GM15510 (cell line): ENCODE results near the gene BOLA2B.
A peak's percentile ranks its signal among the peaks of the same experiment; 100 is the strongest.
"Not testable (repeated sequence)": the region's sequence is repeated elsewhere in the genome, so short reads cannot be mapped to it uniquely, and the experiment has no call there.

Experiments
- POLR2A ChIP-seq: IDR thresholded peaks from 3 replicates; pipeline ENCODE4 v1.6.1; 2011; ENCODE audit warnings: borderline replicate concordance; ENCODE audit not compliant: insufficient read length; ENCODE audit errors: extremely low read depth

The BOLA2B gene

DNA sequence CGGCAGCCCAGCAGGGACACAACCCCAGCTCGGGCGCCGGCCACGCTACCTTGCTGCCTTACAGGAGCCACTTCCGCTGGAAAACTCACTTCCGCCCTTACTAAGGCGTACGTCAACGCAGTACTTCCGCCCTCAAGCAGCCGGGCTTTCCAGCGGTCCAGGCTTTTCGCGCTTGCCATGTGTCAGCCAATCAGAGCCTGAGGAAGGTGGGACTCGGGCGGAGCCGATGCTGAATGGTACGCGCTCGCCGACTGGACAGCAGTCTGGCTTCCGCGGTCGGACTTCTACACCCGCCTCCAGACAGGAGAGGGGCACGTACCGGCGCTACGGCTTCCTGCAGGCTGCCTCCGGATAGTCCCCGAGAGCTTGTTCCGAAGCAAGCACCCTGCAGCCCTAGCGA is at the start of gene BOLA2B, which contains the start of gene SLX1A:
TSS of gene BOLA2B (minus strand) at position 52 of the 400 bp plus-strand sequence. CDS start 71 bp downstream, outside the sequence.
TSS of gene SLX1A (plus strand) at position 261 of the 400 bp plus-strand sequence. CDS start 210 bp downstream, outside the sequence.
- TF ChIP-seq POLR2A = not testable (repeated sequence)

DNA sequence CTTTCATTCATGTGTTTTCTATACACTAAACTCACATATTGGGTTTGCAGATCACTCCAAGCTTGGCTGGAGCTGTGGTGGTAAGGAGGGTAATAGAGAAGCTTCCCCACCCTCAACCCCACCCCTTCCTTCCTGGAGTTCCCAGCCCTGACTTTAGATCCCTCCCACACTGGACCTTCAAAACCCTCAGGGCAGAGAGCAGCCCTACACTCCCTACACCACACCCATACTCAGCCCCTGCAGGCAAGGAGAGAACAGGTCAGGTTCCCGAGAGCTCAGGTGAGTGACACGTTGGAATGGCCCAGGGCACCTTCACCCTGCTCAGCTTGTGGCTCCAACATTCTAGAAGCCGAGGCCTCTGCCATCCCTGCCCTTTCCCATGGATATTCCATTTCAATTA is 5.6 kb upstream of the BOLA2B start, which contains the start of gene SULT1A3:
TSS of gene SULT1A3 (plus strand) at position 207 of the 400 bp plus-strand sequence. CDS start 1,474 bp downstream, outside the sequence.
- TF ChIP-seq POLR2A = not testable (repeated sequence)

DNA sequence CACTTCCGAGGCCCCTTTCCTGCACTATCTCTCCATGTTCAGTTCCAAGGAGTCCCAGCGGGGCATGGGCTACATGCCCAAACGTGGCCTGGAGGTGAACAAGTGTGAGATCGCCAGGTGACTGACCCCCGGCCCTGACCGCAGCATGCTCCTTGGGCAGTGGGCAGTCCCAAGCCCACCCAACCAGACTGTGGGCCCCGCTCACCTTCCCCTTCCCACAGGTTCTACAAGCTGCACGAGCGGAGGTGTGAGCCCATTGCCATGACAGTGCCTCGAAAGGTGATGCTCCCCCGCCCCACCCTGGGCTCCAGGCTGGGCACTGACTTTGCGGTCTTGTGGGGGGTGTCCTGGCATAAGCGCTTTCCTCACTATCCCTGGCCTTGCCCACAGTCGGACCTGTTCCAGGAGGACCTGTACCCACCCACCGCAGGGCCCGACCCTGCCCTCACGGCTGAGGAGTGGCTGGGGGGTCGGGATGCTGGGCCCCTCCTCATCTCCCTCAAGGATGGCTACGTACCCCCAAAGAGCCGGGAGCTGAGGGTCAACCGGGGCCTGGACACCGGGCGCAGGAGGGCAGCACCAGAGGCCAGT is 5.4 kb downstream of the BOLA2B start:
- peak; percentile 2 for TF ChIP-seq POLR2A

DNA sequence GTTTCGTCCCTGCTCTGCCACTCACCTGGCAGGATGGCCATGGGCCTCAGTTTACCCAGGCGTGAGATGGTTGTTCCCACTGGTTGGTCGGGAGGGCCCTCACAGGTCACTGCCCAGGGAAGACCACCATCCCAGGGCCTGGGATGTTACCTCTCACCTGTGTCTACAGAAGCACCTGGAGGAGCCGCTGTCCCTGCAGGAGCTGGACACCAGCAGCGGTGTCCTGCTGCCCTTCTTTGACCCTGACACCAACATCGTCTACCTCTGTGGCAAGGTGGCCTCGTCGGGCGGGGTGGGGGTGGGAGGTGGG is 6.0 kb downstream of the BOLA2B start:
- peak; percentile 13 for TF ChIP-seq POLR2A

DNA sequence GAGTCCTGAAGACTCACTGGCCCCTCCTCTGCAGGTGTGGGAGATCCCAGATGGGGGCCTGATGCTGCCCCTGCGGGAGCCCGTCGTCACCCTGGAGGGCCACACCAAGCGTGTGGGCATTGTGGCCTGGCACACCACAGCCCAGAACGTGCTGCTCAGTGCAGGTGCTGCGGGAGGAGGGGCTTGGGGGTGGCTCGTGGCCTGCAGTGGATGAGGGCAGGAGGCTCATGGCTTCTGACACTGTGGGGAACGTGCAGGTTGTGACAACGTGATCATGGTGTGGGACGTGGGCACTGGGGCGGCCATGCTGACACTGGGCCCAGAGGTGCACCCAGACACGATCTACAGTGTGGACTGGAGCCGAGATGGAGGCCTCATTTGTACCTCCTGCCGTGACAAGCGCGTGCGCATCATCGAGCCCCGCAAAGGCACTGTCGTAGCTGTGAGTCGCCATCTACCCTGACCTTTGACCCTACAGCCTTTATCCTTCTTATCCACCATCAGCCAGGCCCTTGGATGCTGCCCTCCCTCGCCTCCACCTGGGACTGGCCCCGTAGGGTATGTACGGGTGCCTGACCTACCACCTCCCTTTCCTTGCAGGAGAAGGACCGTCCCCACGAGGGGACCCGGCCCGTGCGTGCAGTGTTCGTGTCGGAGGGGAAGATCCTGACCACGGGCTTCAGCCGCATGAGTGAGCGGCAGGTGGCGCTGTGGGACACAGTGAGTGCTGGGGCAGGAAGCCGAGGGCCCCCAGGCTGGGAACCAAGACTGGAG is 6.5 kb downstream of the BOLA2B start:
- peak; percentile 30 for TF ChIP-seq POLR2A

DNA sequence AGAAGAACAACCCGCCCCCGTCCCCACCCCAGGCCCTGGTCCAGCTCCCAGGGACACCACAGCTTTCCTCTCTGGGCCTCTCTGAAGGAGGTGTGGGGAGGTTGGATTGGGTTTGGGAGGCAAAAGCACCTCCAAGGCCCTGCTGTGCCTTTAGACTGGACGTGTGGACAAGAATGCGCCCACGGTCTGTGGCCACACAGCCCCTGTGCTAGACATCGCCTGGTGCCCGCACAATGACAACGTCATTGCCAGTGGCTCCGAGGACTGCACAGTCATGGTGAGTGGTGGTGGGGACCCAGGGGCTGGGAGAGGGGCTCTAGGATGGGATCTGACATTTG is 7.1 kb downstream of the BOLA2B start:
- TF ChIP-seq POLR2A = no peak

DNA sequence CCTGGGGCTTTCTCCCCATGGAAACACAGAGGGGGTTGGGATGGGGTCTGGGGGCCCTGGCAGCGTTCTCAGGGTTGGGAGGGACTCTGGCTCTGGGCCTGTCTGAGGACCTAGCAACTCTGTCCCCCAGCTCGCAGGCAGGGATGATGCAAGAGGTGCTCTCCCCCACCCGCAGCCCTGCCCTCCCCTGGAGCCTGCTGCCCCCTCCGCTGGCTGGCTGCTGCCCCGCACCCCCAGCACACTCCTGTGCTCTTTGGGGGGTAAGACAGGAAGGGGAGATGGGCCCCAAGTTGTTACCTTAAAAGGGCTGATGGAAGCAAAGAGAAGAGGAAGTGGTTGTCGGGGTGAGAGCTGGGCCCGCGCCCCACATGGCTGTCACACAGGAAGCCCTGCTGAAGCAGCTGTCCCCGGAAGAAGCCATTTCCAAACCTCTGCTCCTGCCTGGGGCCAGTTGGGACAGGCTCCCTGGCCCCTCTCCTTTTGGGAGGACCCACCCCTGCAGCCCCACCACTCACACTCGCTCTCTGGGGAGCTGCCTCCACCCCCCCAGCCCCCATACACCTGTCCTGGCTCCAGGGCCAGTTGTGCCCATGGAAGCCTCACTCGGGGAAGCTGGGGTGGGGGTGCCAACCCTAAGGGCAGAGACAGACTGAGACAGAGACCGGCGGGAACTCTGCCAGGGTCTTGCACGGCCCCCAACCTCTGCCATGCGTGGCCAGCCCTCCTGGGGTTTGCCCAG is 7.6 kb downstream of the BOLA2B start:
- TF ChIP-seq POLR2A = peak; percentile 54

DNA sequence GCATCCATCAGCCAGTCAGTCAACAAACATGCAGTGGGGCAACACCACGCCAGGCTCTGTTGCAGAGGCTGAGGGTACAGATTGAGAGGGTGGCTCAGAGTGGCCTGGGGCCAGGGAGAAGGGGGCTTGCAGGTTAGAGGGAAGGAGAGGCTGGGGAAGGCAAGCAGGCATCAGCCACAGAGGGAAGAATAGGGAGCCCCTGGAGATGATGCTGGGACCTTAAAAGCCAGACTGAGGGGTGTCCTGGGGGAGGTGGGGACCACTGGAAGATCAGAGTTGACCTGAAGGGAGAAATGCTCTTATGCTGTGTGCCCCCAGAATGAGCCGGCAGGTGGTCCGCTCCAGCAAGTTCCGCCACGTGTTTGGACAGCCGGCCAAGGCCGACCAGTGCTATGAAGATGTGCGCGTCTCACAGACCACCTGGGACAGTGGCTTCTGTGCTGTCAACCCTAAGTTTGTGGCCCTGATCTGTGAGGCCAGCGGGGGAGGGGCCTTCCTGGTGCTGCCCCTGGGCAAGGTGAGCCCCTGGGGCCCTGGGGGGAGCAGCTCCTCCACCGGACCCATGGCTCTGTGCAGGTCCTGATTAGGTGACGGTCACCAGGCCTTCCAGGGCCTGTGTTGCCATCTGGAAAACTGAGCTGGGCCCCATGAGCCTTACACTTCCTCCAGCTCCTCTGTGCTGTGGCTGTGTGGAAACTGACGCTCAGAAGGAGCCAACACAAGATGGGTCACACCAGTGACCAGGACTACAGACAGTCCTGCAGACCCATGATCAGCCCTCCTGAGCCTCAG is 8.4 kb downstream of the BOLA2B start:
- peak; percentile 56 for TF ChIP-seq POLR2A

DNA sequence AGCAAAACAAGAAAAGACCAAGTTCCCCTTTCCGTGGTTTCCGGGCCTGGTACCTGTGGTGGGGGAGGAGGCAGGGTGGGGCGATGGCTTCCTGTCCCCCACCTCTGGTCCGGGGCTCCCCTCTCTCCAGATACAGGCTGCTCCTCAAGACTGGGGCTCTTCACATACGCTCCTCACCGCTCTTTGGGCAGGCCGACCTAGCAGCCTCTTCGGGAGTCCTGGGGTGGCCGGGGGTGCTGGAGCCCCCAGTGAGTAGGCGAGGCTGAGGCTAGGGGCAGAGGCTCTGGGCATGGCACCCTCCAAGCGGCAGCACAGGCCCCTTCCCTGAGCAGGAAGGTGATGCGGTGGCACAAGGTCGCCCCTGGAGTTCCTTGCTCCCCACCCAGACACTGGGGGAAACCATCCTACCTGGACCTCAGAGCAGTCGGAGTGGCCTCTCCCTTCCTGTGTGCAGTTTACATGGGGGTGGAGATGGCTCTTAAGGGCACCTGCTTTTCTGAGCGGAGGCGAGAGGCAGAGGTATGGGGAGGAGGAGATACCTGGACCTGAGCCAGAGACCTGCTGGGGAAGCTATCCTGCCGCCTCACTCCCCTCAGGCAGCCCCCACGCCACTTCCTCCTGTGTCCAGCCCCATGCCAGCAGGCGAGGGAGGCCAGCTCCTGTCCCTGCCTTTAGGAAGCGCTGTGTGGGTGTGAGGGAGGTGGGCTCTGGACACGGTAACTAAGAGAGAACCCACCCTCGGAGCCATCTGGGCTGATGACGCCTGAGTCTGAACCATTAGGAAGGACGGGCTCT is 9.2 kb downstream of the BOLA2B start:
- TF ChIP-seq POLR2A = peak; percentile 84

DNA sequence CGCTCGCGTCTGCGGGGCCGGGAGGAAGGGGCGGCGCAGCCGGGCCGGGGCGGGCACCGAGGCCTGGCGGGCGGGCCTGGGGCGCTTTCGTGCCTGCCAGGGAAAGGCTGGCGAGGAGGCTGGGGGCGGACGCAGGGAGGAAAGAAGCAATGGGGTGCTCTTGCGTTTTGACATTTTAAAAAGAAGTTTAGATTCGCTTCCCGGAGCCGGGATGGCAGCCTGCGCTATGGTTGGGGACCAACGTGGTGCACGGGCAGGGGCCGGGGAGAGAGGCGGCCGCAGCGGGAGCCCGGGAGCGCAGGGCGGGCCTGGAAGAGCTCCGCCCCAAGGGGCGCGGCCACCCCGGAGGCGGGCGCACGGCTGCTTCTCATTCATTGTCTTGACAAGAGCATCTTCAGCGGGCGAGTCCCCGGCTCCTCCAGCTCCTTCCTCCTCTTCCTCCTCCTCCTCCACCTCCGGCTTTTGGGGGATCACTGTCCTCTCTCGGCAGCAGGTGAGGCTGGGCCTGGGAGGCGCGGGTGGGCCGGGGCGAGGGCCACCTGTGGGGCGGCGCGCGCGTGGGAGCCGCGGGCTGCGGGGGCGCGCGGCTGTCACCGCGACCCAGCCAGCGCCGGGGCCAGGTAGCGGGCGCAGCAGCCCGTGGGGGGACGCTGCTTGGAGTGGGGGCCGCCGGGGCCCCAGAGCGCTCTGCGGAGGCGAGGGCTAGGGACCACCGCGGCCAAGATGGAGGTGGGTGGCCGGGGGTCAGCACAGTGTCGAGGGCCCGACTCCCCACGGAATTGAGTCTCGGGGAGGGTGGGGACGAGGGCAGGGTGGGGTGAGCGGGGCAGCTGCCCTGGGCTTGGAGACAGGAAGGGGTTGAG is 10.0 kb downstream of the BOLA2B start, which contains the start of gene CORO1A:
TSS of gene CORO1A (plus strand) at position 370 of the 863 bp plus-strand sequence. CDS start 1,608 bp downstream, outside the sequence.
- peak; percentile 95 for TF ChIP-seq POLR2A

DNA sequence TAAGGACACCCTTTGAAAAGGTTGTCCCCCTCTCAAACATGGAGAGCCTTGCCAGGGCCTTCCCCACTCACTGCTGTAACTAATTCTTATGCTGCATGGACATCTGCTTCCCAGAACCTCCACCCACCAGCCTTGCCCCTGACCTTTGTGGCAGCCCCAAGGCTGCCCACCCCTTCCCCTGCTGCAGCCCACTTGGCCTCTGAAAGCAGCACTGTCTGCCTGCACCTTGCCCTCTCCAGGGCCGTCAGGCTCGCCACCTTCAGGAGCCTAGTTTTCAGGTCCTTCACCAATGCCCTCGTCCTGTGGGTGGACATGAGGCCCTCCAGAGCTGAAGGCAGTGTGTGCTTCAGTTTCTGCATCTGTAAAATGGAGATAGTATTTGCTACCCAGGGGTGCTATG is 12.7 kb downstream of the BOLA2B start:
- no peak for TF ChIP-seq POLR2A

DNA sequence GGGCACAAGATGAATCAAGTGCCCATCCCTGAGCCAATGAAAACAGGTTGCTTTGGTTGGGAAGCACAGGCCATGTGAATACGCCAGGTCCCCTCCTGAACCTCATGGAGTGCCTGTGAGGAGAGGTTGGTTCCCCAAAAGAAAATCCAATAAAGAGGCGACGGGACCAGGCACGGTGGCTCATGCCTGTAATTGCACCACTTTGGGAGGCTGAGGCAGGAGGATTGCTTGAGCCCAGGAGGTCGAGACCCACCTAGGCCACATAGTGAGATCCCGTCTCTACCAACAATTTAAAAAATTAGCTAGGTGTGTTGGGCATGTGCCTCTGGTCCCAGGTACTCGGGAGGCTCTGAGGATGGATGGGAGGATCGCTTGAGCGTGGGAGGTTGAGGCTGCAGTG is 13.5 kb downstream of the BOLA2B start:
- TF ChIP-seq POLR2A = no peak

DNA sequence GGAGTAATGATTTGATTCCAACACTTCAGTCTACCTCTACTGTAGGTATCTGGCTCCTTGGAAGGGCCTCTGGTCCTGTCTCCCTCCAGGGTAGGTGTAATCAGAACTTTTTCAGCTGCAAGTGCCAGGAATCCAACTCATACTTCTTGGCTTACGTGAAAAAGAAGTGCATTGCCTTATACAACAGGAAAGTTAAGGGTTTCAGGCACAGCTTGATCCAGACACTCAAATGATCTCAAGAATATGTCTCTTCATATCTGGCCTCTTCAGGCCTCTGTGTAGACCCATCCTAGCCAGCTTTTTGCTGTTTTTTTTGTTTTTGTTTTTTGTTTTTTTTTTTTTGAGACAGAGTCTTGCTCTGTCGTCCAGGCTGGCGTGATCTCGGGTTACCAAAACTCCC is 14.3 kb downstream of the BOLA2B start:
- TF ChIP-seq POLR2A = no peak

DNA sequence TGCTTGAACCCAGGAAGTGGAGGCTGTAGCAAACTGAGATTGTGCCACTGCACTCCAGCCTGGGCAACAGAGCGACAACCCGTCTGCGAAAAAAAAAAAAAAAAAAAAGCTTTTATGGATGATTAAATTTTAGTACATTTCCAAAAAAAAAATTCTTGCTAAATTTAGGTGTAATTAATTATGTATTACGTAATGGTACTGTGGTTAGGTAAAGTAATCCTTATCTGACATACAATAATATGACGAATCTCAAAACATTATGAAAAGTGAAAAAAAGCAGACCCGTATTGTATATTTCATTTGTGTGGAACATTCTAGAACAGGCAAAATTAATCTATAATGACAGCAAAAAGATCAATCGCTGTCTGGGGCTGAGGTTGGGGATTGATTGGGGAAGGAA is 20.4 kb downstream of the BOLA2B start:
- TF ChIP-seq POLR2A = no peak
